GM23338 (cell line): ENCODE measurements around the gene TRAK1.

Experiments used
- CTCF ChIP-seq, 2 experiments: fragments of 200-600 bp in 1 of 2; sonication (generic) in 1 of 2; conservative IDR thresholded peaks; 2 replicates each; pipeline versions ENCODE4 v1.5.1 to v1.6.1; 2016 to 2017; ENCODE audit warnings: antibody characterized with exemption in 2 of 2, low read depth in 2 of 2, mild to moderate bottlenecking in 2 of 2, moderate library complexity in 1 of 2
- EZH2 ChIP-seq: fragments of 200-600 bp; sonication (generic); IDR thresholded peaks from one replicate; pipeline ENCODE4 v1.8.0; 2017; ENCODE audit warnings: antibody characterized with exemption, mild to moderate bottlenecking, low read depth; ENCODE audit not compliant: unreplicated experiment
- EZH2phosphoT487 ChIP-seq: fragments of 200-600 bp; sonication (generic); IDR thresholded peaks from one replicate; pipeline ENCODE4 v1.8.1; 2018; ENCODE audit warnings: antibody characterized with exemption; ENCODE audit not compliant: unreplicated experiment
- POLR2AphosphoS5 ChIP-seq: IDR thresholded peaks from 2 replicates; pipeline ENCODE4 v1.6.1; 2016; ENCODE audit warnings: antibody characterized with exemption, low read depth

GRCh38 chr3:42157540-42158538, 66.7 kb downstream of the TRAK1 start:
- TF ChIP-seq POLR2AphosphoS5 (no peak), EZH2 (no peak), CTCF (conservative IDR thresholded peaks at IDR 0.05; ENCODE audit: low read depth in 2 of 2) (no peak), EZH2phosphoT487 (no peak)
